ENCODE measurements around the gene PRKG2. TPM values are rescaled to one million over a fixed set of nuclear protein-coding genes. Genes with fewer than 3 reads are reported as not detected.
"Not testable (repeated sequence)": the region's sequence is repeated elsewhere in the genome, so short reads cannot be mapped to it uniquely, and the experiment has no call there.

PRKG2 gene, protein sequence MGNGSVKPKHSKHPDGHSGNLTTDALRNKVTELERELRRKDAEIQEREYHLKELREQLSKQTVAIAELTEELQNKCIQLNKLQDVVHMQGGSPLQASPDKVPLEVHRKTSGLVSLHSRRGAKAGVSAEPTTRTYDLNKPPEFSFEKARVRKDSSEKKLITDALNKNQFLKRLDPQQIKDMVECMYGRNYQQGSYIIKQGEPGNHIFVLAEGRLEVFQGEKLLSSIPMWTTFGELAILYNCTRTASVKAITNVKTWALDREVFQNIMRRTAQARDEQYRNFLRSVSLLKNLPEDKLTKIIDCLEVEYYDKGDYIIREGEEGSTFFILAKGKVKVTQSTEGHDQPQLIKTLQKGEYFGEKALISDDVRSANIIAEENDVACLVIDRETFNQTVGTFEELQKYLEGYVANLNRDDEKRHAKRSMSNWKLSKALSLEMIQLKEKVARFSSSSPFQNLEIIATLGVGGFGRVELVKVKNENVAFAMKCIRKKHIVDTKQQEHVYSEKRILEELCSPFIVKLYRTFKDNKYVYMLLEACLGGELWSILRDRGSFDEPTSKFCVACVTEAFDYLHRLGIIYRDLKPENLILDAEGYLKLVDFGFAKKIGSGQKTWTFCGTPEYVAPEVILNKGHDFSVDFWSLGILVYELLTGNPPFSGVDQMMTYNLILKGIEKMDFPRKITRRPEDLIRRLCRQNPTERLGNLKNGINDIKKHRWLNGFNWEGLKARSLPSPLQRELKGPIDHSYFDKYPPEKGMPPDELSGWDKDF
- polyA plus RNA-seq (ENCODE audit: insufficient read length in 10 of 10) = 1 to 10 TPM in 4 of 10 donors, under 1 TPM in 6; 0.26 to 3.5 (median 0.87) TPM
- long read RNA-seq, donor 1 = 0 reads
- long read RNA-seq, donor 2 = 0 reads
- long read RNA-seq, donor 3 = 0 reads
- long read RNA-seq, donor 4 = 0 reads
- long read RNA-seq, donor 5 = 0 reads
- long read RNA-seq, donor 6, partial matches to known transcripts = 0 of 1 reads
- long read RNA-seq, donor 6, other reads (novel, unspliced or antisense) = 0 of 1 reads
- long read RNA-seq, donor 7 = 0 reads
- long read RNA-seq, donor 8 = 0 reads
- long read RNA-seq, donor 9 = 0 reads

DNA sequence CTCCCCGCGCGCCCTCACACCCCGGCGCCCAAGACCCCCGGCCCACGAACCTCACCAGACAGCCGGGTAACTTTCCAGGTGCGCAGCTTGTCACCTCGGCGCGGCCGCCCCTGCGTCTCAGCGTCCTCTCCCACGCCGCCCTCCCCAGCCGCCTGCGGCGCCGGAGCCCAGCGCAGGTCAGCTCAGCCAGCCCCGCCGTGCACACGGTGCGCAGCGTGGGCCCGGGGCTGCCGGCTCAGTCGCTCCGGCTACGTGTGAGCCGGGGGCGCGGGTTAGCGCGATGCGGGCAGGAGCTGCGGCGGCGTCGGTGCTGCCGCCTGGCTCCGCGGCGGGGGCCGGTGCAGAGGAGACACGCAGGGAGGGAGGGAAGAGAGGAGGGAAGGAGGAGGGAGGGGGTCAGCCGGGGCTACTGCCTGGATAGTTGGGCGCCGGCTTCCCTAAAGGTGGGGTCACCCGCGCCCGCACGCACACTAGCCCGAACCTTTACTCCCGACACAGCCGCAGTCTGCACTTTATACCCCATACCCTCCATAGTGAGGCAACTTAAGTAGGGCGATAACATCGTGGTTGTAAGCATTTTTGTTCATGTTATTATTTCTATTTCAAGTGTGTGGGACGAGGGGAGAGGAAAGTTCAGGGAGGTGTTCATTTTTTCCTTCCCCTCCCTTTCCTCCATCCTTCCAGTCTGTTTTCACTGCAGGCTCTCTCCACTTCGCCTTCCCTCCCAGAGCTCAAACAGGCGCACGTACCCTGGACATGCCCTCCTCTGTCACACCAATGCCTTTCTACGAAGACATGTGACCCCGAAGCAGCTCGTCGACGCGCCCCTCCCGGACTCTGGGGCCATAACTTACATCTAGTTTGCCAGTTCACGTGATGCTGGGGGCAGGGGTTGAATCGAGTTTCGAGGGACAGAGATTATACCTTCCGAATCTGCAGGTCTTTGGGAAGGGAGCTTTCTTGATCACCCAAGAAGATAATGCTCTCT, at the start of gene PRKG2:
Gene PRKG2 (minus strand): TSS at position 342 of the 988 bp plus-strand sequence. CDS start 10,175 bp downstream, outside the sequence.
- DNase-seq = peak in 2 of 3 donors; percentile 5 to 43

DNA sequence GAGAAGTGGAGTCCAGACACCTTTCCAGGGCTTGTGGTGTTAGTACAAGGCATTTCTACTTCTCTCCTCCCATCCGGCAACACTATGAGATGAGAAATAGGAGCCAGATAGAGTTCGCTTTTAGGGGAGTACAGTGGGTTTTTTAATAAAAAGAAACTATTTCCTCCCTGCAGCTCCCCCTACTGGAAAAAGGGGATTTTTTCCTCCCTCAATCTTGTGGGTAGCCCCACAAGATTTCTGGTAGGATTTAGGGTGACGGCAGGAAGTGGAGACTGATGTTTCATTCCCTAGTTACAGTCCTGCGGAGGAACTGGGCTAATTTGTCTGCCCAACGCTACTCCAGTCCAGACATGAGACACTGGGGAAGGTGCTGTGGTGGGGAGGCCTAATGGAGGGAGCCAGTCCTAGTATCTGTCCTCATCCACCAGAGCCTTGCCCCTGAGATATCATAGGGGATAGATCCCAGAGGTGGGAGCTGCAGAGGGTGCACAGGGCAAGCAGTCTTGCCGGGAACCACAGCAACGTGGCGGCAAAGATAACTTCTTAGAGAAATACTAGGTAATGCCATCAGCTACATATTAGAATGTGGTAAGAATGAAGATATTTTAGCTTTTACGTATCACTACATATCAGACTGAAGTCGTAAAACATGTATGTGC, 45.5 kb upstream of the PRKG2 start:
- DNase-seq = no peak

DNA sequence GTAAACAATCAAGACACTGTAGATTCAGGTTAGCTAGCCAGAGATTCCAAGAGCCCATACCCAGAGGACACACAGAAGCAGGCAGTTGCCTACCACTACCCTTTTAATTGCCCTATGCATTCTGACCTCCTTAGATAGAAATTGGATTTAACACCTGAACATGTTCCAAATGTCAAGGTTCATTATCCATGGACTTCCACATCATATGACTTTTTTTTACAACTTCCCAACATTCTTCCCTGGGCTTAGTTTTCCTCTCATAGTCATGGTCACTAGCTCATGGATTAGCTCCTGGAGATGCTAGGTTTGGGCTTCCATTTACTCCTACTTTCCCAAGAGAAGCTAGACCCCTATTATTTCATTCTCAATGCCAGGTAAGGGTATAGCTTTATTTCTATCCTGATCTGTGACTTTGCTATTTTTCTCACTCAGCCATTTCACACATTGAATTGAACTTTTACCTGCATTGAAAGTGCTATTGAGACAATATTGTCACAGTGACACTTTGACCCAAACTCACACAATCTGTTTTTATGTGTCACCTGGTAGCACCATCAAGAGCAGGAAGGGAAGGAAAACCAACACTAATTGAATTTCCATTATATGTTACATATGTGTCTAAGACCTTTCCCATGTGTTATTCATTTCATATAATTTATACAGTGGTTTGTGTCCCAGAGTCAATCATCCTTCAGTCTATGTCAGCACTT, 44.0 kb upstream of the PRKG2 start:
- DNase-seq = no peak

DNA sequence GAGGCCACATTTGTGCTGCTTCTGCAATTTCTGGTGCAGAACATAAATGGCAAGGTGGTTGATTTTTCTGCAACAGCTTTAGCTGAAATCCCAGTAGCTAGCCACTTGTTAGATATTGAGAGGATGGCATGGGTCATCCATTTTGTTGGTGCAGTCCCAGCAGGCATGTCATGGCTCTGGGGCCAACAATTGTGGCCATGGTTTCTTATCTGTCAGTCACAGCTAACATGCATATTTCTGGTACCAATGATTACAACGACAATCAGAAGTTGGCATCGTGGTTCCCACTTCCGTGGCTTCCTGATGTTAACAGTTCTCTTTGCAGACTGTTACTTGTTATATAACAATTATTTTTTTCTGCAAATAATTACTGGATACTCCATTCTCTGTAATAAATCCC, 42.8 kb upstream of the PRKG2 start:
- no peak for DNase-seq

DNA sequence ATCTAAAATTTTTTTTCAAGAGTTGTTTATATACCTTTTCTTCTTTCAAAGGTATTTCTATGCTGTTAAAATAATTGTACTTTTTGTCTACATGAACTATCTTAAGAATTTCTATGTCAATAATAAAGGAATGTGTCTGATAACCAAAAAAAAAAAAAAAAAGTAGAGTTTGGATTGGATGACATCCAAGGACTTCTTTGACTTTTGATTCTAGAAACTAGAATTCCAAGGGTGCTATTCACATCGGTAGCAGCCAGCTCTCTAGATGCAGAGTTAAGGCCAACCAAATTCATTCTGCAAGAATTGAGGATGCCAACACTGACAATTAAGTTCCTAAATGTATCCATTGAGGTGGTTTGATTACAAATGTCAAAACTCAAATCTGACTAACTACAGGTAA, 42.0 kb upstream of the PRKG2 start:
- DNase-seq = peak in 1 of 3 donors; percentile 57

DNA sequence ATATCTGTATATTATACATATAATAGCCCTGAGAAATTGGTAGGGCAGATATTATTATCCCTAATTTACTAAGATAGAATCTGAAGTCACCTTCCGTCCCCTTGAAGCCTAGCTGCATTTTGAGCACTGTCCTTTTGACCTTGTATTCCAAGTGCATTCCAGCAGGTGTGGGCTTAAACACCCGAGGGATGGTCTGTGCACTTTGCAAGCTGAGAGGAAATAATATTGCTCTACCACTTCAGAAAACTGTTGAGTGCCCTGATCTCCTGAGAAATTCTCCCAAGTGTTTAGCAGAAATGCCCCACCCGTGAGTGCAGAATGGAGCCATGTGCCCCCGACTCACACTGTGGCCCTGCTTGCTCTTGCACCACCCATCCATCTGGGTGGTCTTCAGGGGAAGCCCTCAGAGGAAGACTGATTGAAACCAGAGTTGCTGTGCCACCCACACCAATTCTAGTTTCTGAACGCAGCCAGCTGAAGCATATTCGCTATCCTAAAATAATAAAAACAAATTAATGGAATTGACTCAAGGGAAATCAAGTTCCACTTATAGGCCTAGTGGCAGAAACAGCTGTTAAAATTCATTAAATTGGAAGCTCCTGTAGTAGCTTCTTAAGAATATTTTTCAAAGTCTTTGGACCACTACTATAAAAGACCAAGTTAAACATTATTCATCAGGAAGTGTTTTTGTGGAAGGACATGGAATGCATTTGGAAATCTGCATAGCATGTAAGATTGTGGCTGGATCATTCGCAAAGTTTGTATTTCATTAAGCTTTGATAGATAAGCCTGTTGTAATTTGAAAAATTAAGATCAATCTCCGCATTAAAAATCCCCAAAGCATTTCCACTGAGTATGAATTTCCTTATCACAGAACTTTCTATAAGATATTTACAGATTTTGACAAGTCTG, 41.3 kb upstream of the PRKG2 start:
- no peak for DNase-seq

DNA sequence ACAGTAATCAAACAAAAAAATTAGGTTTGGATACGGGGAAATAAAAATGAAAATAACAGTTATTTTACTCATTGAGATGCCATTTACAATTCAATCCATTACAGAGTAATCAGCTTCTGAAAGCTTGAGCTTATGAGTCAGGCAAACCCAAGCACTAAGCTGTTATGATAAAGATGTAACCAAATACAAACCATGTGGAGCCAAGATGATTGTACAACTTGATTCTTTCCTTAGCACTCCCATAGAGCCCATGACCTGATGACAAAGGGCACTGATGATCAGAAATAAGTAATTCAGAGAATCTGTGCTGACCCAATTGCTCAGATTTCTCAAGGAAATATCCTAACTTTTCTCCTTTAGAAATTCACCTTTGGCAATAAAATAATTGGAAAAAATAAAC, 40.5 kb upstream of the PRKG2 start:
- peak in 1 of 3 donors; percentile 63 for DNase-seq

DNA sequence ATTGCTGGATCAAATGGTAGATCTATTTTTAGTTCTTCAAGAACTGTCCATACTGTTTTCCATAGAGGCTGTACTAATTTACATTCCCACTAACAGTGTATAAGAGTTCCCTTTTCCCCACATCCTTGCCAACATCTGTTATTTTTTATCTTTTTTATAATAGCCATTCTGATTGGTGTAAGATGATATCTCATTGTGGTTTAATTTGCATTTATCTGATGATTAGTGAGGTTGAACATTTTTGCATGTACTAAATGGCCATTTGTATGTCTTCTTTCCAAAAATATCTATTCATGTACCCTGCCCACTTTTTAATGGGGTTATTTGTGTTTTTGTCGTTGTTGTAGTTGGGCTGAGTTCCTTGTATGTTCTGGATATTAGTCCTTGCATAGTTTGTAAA, 35.4 kb upstream of the PRKG2 start:
- no peak for DNase-seq

DNA sequence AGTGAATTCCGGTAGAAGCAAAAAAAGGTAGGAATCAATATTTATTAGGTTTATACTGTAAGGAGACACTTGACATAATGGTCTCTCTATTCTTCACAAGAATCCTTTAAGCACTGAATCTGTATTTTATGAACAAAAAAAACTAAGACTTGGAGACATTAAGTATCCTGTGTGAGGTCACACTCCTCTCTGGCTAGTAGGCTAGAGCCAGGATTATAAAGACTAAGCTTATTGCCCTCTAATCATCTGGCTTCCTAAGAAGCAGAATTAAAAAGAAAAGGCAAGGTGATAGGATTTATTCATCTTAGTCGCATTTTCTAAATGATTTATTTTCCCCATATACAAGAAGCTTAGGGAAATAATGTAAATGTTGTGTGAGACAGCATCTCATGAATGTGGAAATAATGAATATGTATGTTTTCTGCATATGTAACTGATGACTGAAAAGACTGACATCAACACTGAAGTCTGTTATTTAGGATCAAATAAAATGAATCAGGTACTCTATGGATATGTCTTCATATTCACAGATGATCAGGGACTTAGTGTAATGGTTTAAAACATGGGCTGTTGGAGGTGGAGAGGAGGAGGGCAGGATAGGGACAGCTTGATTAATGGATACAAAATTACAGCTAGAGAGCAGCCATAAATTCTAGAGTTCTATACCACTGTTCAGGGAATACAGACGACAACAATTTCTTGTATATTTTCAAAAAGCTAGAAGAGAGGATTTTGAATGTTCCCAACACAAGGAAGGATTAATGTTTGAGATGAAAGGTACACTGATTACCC, 30.4 kb upstream of the PRKG2 start:
- DNase-seq = no peak

DNA sequence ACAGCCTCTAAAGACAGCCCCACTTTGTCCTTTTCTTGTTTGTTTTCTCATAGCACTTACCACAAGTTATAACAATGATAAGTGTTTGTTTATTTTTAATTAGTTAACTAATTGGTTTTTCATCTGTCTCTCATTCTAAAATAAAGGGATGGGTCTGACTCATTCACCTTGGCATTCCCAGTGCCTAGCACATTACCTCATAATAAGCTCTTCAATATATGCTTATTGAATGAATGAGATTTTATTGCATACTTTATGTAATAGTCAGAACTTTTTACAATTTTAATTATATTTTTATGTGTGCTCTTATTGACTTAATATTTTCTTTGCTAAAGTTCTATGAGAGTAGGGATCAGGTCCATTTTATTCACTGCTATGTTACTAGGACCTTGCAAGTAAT, 22.8 kb upstream of the PRKG2 start:
- no peak for DNase-seq

DNA sequence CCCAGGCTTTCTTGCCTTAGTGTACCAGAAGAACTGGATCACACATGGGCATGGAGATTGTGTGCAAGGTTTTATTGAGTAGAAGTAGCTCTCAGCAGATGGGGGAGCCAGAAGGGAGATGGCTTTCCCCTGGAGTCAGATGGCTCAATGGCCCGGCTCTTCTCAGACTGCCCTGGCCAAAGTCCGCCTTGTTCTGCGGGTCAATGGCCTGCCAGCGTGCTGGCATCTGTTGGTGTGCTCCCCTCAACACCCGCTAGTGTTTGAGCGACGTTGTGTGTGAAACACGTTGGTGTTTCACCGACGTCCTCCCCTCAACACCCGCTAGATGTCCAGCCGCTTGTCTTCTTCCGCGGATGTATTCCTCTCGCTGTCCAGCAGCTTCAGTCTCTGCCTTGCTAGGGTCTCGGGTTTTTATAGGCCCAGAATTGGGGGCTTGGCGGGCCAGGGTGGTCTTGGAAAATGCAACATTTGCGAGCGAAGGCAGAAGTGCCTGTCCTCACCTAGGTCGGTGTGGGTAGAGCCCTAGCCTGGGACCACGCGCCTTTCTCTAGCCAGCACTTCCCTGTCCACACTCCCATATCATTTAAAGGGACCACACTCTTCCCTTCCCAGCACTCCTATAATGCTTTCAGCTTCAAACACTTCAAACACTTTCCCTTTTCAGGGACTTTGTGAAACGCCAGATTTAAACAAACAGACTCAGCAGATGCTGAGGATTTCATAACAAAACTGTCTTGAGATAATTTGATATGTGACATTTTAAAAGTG, 21.1 kb upstream of the PRKG2 start:
- DNase-seq = no peak

DNA sequence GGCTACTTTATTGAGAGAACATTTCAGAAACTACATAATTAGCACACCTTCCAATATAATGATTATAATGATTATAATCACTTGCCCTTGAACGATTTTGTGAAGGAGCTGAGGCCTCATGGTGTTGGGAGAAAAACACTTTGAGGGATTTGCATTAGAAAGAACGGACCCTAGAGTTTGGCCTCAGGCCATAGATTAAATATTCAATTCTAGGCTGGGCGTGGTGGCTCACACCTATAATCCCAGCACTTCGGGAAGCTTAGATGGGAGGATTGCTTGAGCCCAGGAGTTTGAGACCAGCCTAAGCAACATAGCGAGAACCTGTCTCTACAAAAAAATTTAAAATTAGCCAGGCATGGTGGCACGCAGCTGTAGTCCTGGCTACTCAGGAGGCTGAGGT, 12.9 kb upstream of the PRKG2 start:
- no peak for DNase-seq

DNA sequence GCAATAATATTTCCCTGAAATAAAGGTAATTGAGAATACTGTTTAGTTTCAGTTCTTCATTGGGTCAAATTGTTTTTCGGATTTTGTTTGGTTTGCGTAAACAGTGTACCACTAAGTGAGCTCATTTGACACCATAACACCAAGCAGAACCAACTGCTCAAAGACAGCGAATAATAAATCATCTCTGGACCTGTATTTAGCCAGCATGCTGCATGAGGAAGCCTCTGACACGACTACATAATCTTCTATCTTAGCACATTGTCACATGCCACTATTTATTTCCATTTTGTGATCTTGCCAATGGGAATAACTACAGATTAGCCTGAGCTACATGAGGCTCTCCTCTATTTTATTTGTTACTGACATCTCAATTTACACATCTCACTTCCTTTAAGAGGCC, 12.1 kb upstream of the PRKG2 start:
- peak in 2 of 3 donors; percentile 5 to 36 for DNase-seq

DNA sequence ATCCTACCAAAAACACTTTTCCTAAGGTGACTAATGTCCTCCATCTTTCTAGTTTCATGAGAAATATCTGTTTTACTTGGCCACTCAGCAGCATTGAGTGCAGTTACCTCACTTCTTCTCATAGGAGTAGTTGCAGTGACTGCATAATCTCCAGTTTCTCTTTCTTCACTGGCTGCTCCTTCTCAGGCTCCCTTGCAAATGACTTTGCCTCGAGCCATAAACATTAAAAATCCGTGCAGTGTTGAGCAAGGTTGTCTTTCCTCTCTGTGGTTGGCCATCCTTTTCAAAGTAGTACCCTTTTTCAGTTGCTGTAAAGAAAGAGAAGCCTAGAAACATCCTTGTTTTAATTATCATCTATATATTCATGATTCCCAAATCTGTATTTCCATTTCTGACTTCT, 10.2 kb upstream of the PRKG2 start:
- no peak for DNase-seq

DNA sequence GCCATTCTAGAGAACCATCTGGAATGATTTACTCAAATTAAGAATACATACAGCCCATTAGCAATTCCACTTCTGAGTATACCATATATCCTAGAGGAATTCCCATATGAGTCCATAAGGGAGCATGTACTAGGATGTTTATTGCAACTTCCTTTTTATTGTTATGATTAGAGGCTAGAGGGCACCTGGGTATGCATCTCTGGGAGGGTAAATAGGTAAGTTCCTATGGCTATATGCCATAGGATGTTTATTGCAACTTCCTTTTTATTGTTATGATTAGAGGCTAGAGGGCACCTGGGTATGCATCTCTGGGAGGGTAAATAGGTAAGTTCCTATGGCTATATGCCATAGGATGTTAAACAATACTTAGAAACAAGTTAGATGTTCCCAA, 7.1 kb upstream of the PRKG2 start:
- not testable (repeated sequence) for DNase-seq

DNA sequence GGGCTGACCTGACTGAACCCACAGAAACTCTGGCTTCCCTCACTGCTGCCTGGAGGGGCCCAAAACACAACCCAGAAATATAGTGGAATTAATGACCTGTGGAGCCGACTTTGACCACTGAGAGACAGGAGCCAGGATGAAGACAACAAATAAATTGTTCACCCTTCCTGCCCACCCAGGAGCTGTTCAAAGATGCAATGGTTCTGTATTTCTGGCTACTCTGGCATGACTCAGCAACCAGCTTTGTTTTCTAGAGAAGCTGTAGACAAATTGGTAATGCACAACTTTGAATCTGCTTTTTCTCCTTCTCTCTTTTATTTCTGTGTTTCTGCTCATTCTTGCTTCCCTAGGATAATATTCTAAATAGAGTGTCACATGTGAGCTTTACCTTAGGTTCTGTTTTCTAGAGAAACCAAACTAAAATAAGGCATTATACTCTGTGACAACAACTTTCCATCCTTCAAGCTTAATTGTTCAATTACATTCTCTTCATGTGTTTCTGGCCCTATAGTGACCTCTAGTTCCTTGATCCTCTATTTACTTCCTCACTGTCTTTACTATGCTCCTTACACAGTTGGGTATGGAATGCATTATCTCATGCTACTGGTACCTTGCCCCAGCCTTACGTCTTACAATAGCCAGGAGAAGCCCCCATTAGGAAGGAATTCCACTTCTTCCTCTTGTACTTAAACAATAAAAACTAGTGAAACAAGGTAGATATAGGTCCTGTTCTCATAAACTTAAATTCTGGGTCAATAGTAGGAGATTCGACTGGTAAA, 6.5 kb upstream of the PRKG2 start:
- DNase-seq = no peak

All from muscle of back (tissue), 13 donors.